Activated CD4-positive, alpha-beta T cell treated with anti-CD3 and anti-CD28 coated beads, Interleukin-2, amount 10 ng/mL, durations not matched to agents 7 days and 5 days (primary cell): ENCODE data around the gene ZNF79. TPM values are rescaled to one million over a fixed set of nuclear protein-coding genes. Genes with fewer than 3 reads are reported as not detected.

Experiments
- total RNA-seq, 2 experiments: library from RNA; stranded (reverse); gene quantifications; one replicate each; pipeline ENCODE4 v1.2.3, GENCODE V29; 2021

The ZNF79 gene
- total RNA-seq, 2 experiments from 2014 or later = 13.1 to 13.2 TPM

Other genes with a start within 250 kb of the ZNF79 start
- gene GARNL3, start 159.6 kb upstream of the ZNF79 start, total RNA-seq = 1 to 10 TPM; 1.6 to 2.0 TPM
- 1 to 10 TPM; 4.3 to 4.6 TPM for gene SLC2A8, start 27.2 kb upstream of the ZNF79 start, total RNA-seq
- 1,000 to 10,000 TPM; 1,186 to 1,386 TPM for gene RPL12, start 27.0 kb downstream of the ZNF79 start, total RNA-seq
- 10 to 100 TPM; 13.3 to 13.6 TPM for gene LRSAM1, start 27.1 kb downstream of the ZNF79 start, total RNA-seq
- 10 to 100 TPM; 12.1 to 17.7 TPM for gene STXBP1, start 187.9 kb downstream of the ZNF79 start, total RNA-seq